SKM-1 treated with dmso at 0.1 percent for 144 hours (cell line): ENCODE results near the gene KIDINS220.

Experiments used
- DNase-seq: peaks from one replicate; lab custom pipeline; 2025; ENCODE audit not compliant: unreplicated experiment; lab: John Stamatoyannopoulos, UW

The KIDINS220 gene

GRCh38 chr2:8836971-8837794 lies at the start of gene KIDINS220:
Gene KIDINS220 (minus strand): TSS chr2:8837613. CDS start chr2:8827093, 10,520 bp downstream.
- peak; percentile 72 for DNase-seq

DNA sequence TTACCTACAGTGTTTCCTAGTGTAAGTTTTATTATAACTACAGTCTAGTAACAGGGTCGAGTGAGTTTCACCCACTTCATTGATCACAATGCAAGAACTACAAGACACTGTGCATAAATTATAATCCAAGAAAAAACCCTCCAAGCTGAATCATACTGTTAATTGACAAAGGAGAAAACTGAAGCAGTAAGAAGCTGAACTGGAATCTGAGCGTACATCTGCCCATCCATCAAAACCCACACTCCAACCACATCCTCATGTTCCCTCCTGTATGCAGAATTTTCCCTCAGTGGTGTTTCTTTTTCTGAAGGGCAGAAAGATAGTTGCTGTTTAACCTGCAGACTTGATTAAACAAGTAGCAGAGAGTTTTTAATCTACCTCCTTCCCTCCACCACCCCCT lies 49.5 kb upstream of the KIDINS220 start:
- no peak for DNase-seq

DNA sequence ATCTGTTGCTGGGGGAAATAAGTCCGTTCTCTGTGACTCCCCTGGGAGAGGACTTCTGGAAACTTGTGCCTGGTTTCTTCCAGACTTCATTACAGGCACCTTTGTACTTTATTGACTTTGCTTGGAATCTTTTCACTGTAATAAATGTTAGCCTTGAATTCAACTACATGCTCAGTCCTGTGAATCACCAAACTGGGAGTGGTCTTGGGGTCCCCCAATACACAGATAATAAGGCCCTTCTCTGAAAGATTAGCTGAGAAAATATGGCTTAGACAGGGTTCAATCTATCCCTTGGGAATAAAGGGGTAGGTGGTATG lies 48.7 kb upstream of the KIDINS220 start:
- no peak for DNase-seq

DNA sequence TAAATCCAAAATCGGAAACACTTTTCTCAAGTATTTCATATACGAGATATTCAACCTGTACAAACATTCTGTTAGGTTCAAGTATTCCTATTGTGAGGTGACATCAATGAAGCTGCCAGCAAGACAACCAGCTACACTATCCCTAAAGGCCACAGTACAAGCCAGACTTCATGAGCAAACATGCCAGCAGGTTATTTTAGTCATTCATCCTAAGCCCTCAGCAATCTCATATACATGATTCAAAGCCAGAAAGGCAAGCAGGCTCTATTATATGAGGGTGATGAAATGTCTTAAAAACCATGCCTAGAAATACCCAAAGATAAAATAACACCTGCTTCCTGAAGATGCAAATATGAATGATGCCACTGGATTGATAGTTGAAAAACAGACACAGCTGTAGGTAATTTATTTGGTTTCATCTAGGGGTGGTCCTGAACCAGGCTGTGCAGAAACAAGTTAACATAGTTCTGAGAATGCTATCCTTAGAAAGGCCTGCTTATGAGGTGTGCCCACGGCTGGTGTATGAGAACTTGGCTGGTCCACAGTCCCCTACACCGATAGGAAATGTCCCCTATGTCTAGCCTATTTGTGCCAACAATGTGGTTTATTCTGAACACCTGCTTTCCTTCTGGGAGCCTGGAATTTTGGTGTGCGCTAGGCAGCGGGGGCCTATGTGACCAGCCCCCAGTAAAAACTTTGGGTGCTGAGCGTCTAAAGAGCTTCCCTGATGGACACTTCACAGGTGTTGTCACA lies 48.2 kb upstream of the KIDINS220 start:
- no peak for DNase-seq

- no peak for DNase-seq
Observed at GRCh38 chr2:8884812-8885211, 47.4 kb upstream of the KIDINS220 start.

DNA sequence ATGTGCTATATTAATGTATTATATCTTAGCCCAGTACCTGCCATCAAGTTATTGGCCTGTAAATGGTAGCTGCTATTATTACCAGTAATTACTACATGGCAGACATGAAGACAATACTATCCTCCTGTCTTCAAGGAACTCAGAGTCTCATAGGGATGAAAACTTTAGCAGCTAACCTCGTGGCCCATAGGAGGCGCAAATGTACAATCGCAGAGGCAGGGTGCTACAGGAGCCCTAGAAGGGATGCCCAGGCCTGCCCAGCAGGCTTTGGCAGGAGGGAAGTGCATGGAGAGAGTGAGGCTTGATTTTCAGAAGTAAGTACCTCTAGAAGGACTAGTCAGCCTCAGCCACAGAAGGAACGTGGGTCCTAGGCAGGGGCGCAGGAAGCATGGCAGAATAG lies 44.7 kb upstream of the KIDINS220 start:
- DNase-seq = peak; percentile 4

GRCh38 chr2:8877894-8878293 lies 40.5 kb upstream of the KIDINS220 start:
- DNase-seq = no peak

DNA sequence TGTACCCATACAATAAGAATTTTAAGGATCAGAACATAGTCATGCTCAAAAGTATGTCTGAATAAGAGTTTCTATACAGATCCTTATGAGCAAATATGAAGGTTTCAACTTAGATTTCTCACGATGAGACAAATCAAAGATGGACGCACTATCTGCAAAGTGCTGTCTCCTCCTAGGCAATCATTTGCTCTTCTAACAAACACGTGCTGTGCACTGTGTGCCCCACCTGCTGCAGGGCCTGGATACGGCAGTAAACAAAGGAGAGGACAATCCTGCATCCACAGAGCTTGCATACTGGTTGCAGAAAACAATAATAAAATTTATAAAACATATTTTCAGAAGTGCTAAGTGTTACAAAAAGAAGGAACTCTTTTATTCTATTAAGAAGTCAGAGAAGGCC lies 39.9 kb upstream of the KIDINS220 start:
- no peak for DNase-seq

DNA sequence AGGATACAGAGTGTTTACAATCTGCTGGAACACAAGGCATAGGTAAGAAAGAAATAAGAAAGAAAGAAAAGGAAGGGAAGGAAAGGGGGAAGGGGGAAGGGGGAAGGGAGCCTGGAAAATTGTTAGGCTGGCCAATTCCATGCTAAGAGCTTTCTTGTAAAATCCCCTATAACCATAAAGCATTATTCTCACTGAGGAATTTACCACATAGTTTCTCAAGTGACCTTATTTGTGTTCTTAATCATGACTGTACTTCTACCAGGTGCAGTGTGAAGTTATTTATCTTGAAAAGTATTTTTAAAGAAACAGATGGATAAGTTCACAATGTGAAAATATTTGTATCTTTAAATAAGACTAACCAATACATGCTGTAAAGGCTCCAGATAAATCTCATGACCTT lies 39.2 kb upstream of the KIDINS220 start:
- no peak for DNase-seq

DNA sequence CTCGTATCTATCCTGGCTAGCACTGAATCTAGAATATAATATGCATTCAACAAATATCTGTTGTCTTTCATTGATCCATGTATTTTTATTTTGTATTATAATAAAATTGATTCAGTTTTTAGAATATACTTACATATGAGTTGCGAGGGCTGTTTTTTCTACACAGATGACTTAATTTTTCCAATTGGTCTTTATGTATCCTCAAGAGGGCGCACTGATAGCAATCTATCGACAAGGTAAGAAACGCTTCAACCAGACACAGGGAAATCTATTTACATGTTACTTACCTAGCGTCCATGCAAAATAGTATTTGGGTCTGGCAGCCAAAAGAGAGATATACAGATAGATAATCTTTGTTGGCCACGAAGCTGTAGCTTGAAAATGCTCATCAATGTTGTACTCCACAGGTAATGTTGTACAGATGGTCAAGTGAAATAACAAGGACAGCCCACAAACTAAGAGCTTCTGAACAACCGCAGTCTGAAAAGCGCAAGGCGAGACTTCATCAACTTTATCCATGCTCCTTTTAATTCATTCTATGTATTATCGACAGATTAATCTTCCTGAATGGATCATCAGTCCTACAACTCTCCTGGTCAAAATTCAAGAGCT lies 35.5 kb upstream of the KIDINS220 start:
- peak; percentile 47 for DNase-seq

GRCh38 chr2:8870441-8870840 lies 33.0 kb upstream of the KIDINS220 start:
- no peak for DNase-seq

GRCh38 chr2:8867363-8867762 lies 29.9 kb upstream of the KIDINS220 start:
- DNase-seq = no peak

GRCh38 chr2:8863331-8863953 lies 26.0 kb upstream of the KIDINS220 start:
- DNase-seq = no peak

GRCh38 chr2:8862230-8862629 lies 24.8 kb upstream of the KIDINS220 start:
- no peak for DNase-seq

DNA sequence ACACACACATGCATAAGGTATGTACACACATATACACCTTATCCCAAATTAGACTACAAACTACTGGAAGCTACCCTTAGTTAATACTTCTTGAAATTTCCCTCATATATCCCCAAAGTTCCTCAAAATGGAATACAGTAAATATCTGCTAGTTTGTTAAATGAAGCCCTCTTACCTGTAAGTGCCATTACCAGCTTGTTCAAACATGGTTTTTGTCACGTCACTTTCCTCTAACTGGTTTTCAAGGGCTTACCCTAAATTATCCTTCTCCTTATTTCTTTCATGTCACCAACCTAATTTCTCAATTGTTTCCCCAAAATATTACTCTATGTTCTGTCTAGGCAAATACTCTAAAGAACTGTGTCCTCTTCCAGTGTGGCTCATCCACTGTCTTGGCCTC lies 24.4 kb upstream of the KIDINS220 start:
- DNase-seq = no peak

DNA sequence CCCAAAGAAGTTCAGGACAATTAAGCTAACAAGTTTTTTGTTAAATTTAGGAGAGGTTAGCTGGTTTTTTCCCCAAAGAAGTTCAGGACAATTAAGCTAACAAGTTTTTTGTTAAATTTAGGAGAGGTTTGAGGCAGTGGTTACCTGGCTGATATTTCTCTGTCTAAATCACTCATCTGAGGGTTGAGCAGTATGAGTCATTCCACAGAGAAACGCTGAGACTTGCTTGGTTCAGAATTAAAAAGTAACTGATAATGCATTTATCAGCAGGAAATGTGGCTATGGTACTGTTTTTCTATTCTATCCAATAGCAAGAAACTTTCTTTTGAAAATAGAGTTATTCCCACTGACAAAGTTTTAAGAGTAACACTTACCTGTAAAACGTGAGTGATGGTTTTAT lies 22.8 kb upstream of the KIDINS220 start:
- no peak for DNase-seq

- DNase-seq = no peak
Observed at GRCh38 chr2:8858910-8859309, 21.5 kb upstream of the KIDINS220 start.

DNA sequence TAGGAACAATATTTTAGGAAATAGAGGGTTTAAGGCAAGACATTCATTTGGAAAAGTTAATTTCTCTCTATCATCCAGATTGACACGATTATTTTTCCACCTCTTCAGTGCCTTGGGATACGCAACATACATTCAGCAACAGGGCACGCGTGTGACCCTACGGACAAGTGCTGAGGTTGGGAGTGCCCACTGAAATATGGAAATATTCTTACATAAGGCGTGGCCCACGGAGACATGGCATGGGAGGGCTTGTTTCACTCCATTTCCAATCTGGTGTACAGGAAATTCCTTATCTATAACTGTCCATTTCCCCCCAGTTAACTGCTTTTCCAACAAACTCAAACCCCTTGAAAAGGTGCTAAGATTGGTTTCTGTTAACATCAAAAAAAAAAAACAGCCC lies 20.9 kb upstream of the KIDINS220 start:
- DNase-seq = no peak

GRCh38 chr2:8857709-8858108 lies 20.3 kb upstream of the KIDINS220 start:
- DNase-seq = no peak

GRCh38 chr2:8856176-8856575 lies 18.8 kb upstream of the KIDINS220 start:
- DNase-seq = no peak

DNA sequence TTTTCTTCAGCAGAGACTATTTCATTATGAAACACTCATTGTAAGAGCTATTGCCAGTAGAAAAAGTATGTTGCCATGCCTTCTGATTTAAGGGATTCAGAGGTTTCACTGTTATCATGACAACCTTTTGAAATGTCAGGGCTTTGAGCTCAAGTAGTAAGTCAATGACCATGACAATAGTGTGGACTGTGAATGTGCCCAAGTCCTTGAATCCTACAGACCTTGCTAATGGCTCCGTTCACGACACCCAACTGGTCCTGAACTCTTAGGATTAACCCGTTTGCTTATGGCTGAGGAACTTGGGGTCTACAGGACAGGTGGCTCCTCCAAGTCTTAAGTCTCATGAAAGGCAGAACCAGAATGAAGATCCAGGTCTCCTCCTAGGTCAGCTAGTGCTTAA lies 17.6 kb upstream of the KIDINS220 start:
- DNase-seq = no peak

DNA sequence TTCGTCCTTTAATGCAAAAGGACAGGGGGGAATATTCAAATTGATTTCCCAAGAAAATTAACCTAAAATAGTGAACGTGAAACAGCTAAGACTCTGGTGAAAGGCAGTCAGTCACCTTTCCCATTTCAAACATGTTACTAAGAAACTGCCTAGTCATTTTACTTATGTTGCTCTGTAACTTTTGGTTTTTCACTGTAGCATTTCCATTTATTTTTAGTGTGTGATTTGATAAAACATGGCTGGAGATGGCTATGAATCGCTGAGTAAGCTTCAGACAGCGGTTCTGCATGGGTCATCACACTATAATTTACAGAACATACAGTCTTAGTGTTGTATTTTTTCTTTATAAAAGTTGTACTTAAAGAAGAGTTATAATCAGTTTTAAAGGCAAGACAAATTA lies 16.0 kb upstream of the KIDINS220 start:
- no peak for DNase-seq
